ENCODE data around the gene RPS6KA3.

The RPS6KA3 gene

GRCh38 chrX:20240201-20240600 is 26.5 kb downstream of the RPS6KA3 start:
- Histone ChIP-seq H4K20me1 (ENCODE audit: insufficient read depth, low read length) (peaks cover 35% of the 10 kb centered on the region), H3K4me3 (ENCODE audit: low read length) (no peak overlapping the region), H3K79me2 (ENCODE audit: low read length) (peaks cover 31% of the 10 kb centered on the region), H3K27me3 (ENCODE audit: low read depth, low read length) (no peaks in the 10 kb centered on the region), H3K4me2 (ENCODE audit: low read length) (no peak overlapping the region), H3K9ac (ENCODE audit: low read length) (no peak overlapping the region), H2AFZ (ENCODE audit: low read depth, low read length) (no peak overlapping the region), H3K4me1 (ENCODE audit: low read length) (no peaks in the 10 kb centered on the region), H3K27ac (ENCODE audit: low read length) (no peak overlapping the region), H3K36me3 (replicated peaks; ENCODE audit: low read depth, low read length) (peaks cover 13% of the 10 kb centered on the region), H3K9me3 (ENCODE audit: insufficient read depth, low read length) (no peaks in the 10 kb centered on the region)
- TF ChIP-seq CTCF (IDR thresholded peaks at IDR 0.05; ENCODE audit: low read depth, low read length) (no peak), EZH2phosphoT487 (IDR thresholded peaks at IDR 0.05; ENCODE audit: low read depth) (no peak)

DNA sequence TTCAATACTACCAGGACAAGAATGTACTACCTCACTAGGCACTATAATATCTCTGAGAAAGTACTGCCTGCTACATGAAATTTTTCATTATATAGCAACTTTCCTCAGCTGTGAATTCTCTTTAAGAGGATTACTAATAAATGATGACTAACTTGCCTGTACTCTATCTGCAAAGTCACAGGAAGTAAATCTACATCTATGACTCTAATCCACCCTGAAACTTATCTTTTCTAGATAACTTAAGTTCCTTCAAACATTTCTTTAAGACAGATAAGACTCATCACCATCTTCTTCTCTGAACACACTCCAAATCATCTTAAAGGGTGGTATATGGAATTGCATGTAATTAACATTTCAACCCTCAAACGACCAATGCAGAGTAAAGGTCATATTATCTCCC is 28.8 kb downstream of the RPS6KA3 start:
- peaks cover 24% of the 10 kb centered on the region for H4K20me1 ChIP-seq (ENCODE audit: insufficient read depth, low read length)
- no peaks in the 10 kb centered on the region for H3K27me3 ChIP-seq (ENCODE audit: low read depth, low read length)
- no peak overlapping the region for H3K4me2 ChIP-seq (ENCODE audit: low read length)
- no peak overlapping the region for H3K4me3 ChIP-seq (ENCODE audit: low read length)
- TF ChIP-seq EZH2phosphoT487 (IDR thresholded peaks at IDR 0.05; ENCODE audit: low read depth) = no peak
- TF ChIP-seq CTCF (IDR thresholded peaks at IDR 0.05; ENCODE audit: low read depth, low read length) = no peak
- no peaks in the 10 kb centered on the region for H3K4me1 ChIP-seq (ENCODE audit: low read length)
- H3K36me3 ChIP-seq (replicated peaks; ENCODE audit: low read depth, low read length) = peaks cover 24% of the 10 kb centered on the region
- H3K9ac ChIP-seq (ENCODE audit: low read length) = no peak overlapping the region
- no peak overlapping the region for H2AFZ ChIP-seq (ENCODE audit: low read depth, low read length)
- H3K27ac ChIP-seq (ENCODE audit: low read length) = no peak overlapping the region
- peaks cover 20% of the 10 kb centered on the region for H3K79me2 ChIP-seq (ENCODE audit: low read length)
- H3K9me3 ChIP-seq (ENCODE audit: insufficient read depth, low read length) = no peaks in the 10 kb centered on the region

- Histone ChIP-seq H2AFZ (ENCODE audit: low read depth, low read length) (no peak overlapping the region), H3K36me3 (replicated peaks; ENCODE audit: low read depth, low read length) (peaks cover 19% of the 10 kb centered on the region), H3K27ac (ENCODE audit: low read length) (no peak overlapping the region), H3K4me1 (ENCODE audit: low read length) (peaks cover 3% of the 10 kb centered on the region), H3K4me3 (ENCODE audit: low read length) (no peak overlapping the region), H3K9ac (ENCODE audit: low read length) (no peak overlapping the region), H3K4me2 (ENCODE audit: low read length) (no peak overlapping the region), H3K9me3 (ENCODE audit: insufficient read depth, low read length) (no peaks in the 10 kb centered on the region), H4K20me1 (ENCODE audit: insufficient read depth, low read length) (peaks cover 24% of the 10 kb centered on the region), H3K79me2 (ENCODE audit: low read length) (peaks cover 14% of the 10 kb centered on the region), H3K27me3 (ENCODE audit: low read depth, low read length) (no peaks in the 10 kb centered on the region)
- no peak for TF ChIP-seq CTCF (IDR thresholded peaks at IDR 0.05; ENCODE audit: low read depth, low read length)
- no peak for TF ChIP-seq EZH2phosphoT487 (IDR thresholded peaks at IDR 0.05; ENCODE audit: low read depth)
Observed at GRCh38 chrX:20235755-20236154, 31.0 kb downstream of the RPS6KA3 start.

DNA sequence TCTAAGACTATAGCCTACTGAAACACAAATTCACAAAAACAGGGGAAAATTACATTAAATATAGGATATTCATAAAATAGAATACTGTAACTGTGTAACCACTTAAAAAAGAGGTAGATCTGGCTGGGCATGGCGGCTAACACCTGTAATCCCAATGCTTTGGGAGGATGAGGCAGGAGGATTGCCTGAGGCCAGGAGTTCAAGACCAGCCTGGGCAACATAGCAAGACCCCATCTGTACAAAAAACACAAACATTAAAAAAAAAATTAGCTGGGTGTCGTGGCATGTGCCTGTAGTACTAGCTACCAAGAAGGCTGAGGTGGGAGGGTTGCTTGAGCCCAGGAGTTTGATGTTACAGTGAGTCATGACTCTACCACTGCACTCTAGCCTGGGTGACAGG is 33.4 kb downstream of the RPS6KA3 start:
- Histone ChIP-seq H4K20me1 (ENCODE audit: insufficient read depth, low read length) (peaks cover 30% of the 10 kb centered on the region), H3K27me3 (ENCODE audit: low read depth, low read length) (no peaks in the 10 kb centered on the region), H3K79me2 (ENCODE audit: low read length) (peaks cover 14% of the 10 kb centered on the region), H2AFZ (ENCODE audit: low read depth, low read length) (no peak overlapping the region), H3K36me3 (replicated peaks; ENCODE audit: low read depth, low read length) (peaks cover 35% of the 10 kb centered on the region), H3K4me3 (ENCODE audit: low read length) (no peak overlapping the region), H3K4me1 (ENCODE audit: low read length) (peaks cover 12% of the 10 kb centered on the region), H3K4me2 (ENCODE audit: low read length) (no peak overlapping the region), H3K9ac (ENCODE audit: low read length) (no peak overlapping the region), H3K9me3 (ENCODE audit: insufficient read depth, low read length) (no peaks in the 10 kb centered on the region), H3K27ac (ENCODE audit: low read length) (no peak overlapping the region)
- TF ChIP-seq EZH2phosphoT487 (IDR thresholded peaks at IDR 0.05; ENCODE audit: low read depth) = no peak
- no peak for TF ChIP-seq CTCF (IDR thresholded peaks at IDR 0.05; ENCODE audit: low read depth, low read length)

Data from OCI-LY3 (cell line).